ENCODE measurements around the gene TMC2. TPM values are rescaled to one million over a fixed set of nuclear protein-coding genes. Genes with fewer than 3 reads are reported as not detected.

The TMC2 gene
- polyA plus RNA-seq, 1 of the 3 experiments (the other 2 are of a cell fraction): not detected

GRCh38 chr20:2602046-2602735 is 65.8 kb downstream of the TMC2 start:
- 0 out of 2 replicates have a peak, but pooled peaks cover 5% of the 10 kb centered on the region for H3K9me3 ChIP-seq
- H3K4me1 ChIP-seq (ENCODE audit: control insufficient read depth in 1 of 2, insufficient read depth in 2 of 2, low read depth in 1 of 2, low read length in 1 of 2): peaks cover 0 to 14% of the 10 kb centered on the region in 2 experiments; a peak in 2 of 4 replicates
- H2AFZ ChIP-seq (ENCODE audit: low read depth): no peak overlapping the region
- no peak overlapping the region for H3K4me3 ChIP-seq (ENCODE audit: low read depth in 2 of 2, low read length in 1 of 2)
- H3K27ac ChIP-seq (ENCODE audit: low read depth in 2 of 2, low read length in 1 of 2): no peak overlapping the region
- H4K20me1 ChIP-seq (ENCODE audit: insufficient read depth): no peaks in the 10 kb centered on the region
- 70% methylated on average over 9 of the region's 9 CpGs for WGBS (ENCODE audit: low lambda C conversion rate)
- no peaks in the 10 kb centered on the region for H3K27me3 ChIP-seq (ENCODE audit: insufficient read depth)
- H3K9me2 ChIP-seq: no peaks in the 10 kb centered on the region
- CTCF ChIA-PET: interaction anchor here (1.0 to 1.6 kb wide), 3 partner anchors 80 to 399 kb away, joined by 3 to 5 read pairs (median 4); no protein-coding TSS in a partner anchor
- no peak overlapping the region for H3K4me2 ChIP-seq
- no peak for DNase-seq
- POLR2A ChIA-PET: no interaction called here
- H3K79me2 ChIP-seq (ENCODE audit: insufficient read depth): no peaks in the 10 kb centered on the region
- no peaks in the 10 kb centered on the region for H3F3A ChIP-seq (replicated peaks; ENCODE audit: insufficient read depth)
- no peaks in the 10 kb centered on the region for H3K36me3 ChIP-seq (replicated peaks in 1 of 2; ENCODE audit: control insufficient read depth in 1 of 2, insufficient read depth in 2 of 2, low read length in 1 of 2)
- no peak overlapping the region for H3K9ac ChIP-seq
- TF ChIP-seq PBX3 (IDR thresholded peaks at IDR 0.05): peak; percentile 14; the same call in 1 of the 2 replicates
- TF ChIP-seq, protein P1, sequence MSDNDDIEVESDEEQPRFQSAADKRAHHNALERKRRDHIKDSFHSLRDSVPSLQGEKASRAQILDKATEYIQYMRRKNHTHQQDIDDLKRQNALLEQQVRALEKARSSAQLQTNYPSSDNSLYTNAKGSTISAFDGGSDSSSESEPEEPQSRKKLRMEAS (IDR thresholded peaks at IDR 0.05; ENCODE audit: low read depth): no peak

DNA sequence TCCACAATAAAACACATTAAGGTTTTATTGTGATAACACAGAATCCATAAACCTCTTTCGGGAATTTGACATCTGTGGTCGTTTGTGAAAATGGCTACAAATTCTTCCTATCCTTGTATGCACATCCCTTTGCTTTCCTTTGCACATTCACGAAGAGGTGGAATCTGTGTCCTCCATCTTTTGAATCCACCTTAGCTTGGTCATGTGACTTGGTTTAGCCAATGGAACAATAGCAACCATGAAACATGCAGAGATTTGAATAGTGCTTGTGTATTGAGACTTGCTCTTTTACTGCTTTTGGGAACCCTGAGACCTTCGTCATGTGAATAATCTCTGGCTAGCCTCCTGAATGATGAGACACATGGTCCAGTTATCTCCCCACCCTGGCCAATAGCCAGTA is 66.4 kb downstream of the TMC2 start:
- H3K27ac ChIP-seq (ENCODE audit: low read depth in 2 of 2, low read length in 1 of 2): no peak overlapping the region
- H3F3A ChIP-seq (replicated peaks; ENCODE audit: insufficient read depth): no peaks in the 10 kb centered on the region
- H4K20me1 ChIP-seq (ENCODE audit: insufficient read depth): no peaks in the 10 kb centered on the region
- H3K27me3 ChIP-seq (ENCODE audit: insufficient read depth): no peaks in the 10 kb centered on the region
- no peaks in the 10 kb centered on the region for H3K36me3 ChIP-seq (replicated peaks in 1 of 2; ENCODE audit: control insufficient read depth in 1 of 2, insufficient read depth in 2 of 2, low read length in 1 of 2)
- 64% methylated on average over 4 of the region's 4 CpGs for WGBS (ENCODE audit: low lambda C conversion rate)
- ChIA-PET POLR2A (no interaction called here), CTCF (interaction anchor here (0.7 to 1.7 kb wide), 7 partner anchors 67 to 398 kb away, joined by 3 to 6 read pairs (median 3); partner anchors contain the start of gene SNRPB)
- H3K9ac ChIP-seq: no peak overlapping the region
- H3K9me2 ChIP-seq: no peaks in the 10 kb centered on the region
- no peak for DNase-seq
- H3K79me2 ChIP-seq (ENCODE audit: insufficient read depth): no peaks in the 10 kb centered on the region
- 0 out of 2 replicates have a peak, but pooled peaks cover 5% of the 10 kb centered on the region for H3K9me3 ChIP-seq
- peaks cover 0 to 14% of the 10 kb centered on the region in 2 experiments; a peak in 2 of 4 replicates for H3K4me1 ChIP-seq (ENCODE audit: control insufficient read depth in 1 of 2, insufficient read depth in 2 of 2, low read depth in 1 of 2, low read length in 1 of 2)
- H3K4me3 ChIP-seq (ENCODE audit: low read depth in 2 of 2, low read length in 1 of 2): no peak overlapping the region
- TF ChIP-seq, protein P1 (IDR thresholded peaks at IDR 0.05; ENCODE audit: low read depth): no peak
- TF ChIP-seq TEAD4 (IDR thresholded peaks at IDR 0.05; ENCODE audit: borderline replicate concordance, insufficient read depth) (no peak), SMC3 (IDR thresholded peaks at IDR 0.05; ENCODE audit: low read depth, low read length) (no peak), FOXM1 (IDR thresholded peaks at IDR 0.05; ENCODE audit: low read depth) (no peak), IRF3 (IDR thresholded peaks at IDR 0.05; ENCODE audit: low read depth, low read length) (no peak), GABPA (IDR thresholded peaks at IDR 0.05; ENCODE audit: low read depth) (no peak), USF1 (IDR thresholded peaks at IDR 0.05; ENCODE audit: borderline replicate concordance, low read depth) (peak; percentile 18; the same call in 1 of the 2 replicates), NRF1 (IDR thresholded peaks at IDR 0.05; ENCODE audit: low read depth, low read length) (no peak), JUND (IDR thresholded peaks at IDR 0.05) (no peak)
- no peak overlapping the region for H2AFZ ChIP-seq (ENCODE audit: low read depth)
- H3K4me2 ChIP-seq: no peak overlapping the region
